GM21528 (cell line): ENCODE data around the gene TBC1D22A.

Experiments
- ATAC-seq: cut with Tn5 transposase; IDR thresholded peaks from one replicate; pipeline ENCODE4 v1.9.1; 2021; ENCODE audit warnings: mild to moderate bottlenecking, moderate library complexity; ENCODE audit not compliant: unreplicated experiment, low FRiP score

The TBC1D22A gene

GRCh38 chr22:46917771-46918101, 155.3 kb downstream of the TBC1D22A start:
- ATAC-seq, result no peak

- no peak for ATAC-seq
Observed at GRCh38 chr22:46918197-46918596, 155.7 kb downstream of the TBC1D22A start.

DNA sequence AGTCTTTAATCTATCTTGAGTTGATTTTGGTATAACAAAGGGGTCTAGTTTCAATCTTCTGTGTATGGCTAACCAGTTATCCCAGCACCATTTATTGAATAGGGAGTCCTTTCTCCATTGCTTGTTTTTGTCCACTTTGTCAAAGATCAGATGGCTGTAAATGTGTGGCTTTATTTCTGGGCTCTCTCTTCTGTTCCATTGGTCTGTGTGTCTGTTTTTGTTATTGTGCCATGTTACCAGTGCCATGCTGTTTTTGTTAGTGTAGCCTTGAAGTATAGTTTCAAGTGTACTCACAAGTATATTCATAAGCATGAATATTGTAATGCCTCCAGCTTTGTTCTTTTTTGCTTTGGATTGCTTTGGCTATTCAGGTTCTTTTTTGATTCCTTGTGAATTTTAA, 159.6 kb downstream of the TBC1D22A start:
- no peak for ATAC-seq

GRCh38 chr22:46923394-46923793, 160.9 kb downstream of the TBC1D22A start:
- no peak for ATAC-seq

- ATAC-seq, result no peak
Observed at GRCh38 chr22:46925818-46926217, 163.4 kb downstream of the TBC1D22A start.

DNA sequence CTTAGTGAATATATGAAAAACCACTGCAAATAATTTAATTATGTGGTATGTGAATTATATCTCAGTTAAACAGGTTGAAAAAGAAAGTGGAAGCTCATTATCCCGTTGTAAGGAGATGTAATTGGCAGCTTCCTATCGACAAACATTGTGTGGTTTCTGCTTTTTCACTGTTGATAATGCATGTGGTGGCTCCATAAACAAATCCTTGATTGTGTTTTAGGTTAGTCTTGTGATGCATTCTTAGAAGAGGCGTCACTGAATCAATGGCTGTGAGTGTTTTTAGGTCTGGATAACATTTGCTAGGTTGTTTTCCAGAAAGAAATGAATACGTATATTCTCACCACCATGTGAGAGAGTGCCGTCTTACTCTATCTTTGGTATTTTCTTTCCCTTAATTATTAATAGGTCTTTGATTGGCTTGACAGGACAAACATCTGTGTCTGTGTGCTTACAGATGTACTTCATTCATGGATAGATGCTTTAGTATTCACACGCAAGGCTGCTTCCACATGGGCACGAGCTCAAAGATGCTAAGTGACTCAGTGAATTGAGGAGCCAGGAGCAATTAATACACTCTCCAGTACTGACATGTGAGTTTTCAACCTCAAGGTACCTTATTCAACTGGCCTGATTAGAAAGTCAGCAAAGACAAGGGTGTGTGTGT, 166.7 kb downstream of the TBC1D22A start:
- ATAC-seq, result no peak

DNA sequence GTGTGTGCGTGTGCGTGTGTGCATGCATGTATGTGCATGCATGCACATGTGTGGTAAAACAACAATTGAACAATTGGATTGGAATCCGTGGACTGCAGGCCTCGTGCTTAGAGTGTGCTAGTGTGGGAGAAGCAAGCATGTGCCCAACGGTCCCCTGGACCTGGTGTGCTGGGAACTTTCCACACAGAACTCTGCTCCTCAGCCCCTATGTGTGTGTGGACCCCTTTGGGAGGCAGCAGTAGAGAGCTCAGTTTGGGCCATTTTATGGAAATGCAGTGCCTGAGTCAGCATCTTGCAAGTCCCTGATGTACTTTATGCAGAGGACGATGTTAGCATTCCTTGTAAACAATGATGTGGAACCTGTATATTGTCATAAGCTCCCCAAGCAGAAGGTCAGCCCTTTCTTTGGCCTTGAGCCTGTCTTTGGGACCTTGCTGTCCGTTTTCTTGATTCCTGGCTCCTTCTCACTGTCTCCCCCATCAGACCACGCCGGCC, 167.3 kb downstream of the TBC1D22A start:
- ATAC-seq, result no peak

- ATAC-seq, result no peak
Observed at GRCh38 chr22:46931414-46931813, 169.0 kb downstream of the TBC1D22A start.

DNA sequence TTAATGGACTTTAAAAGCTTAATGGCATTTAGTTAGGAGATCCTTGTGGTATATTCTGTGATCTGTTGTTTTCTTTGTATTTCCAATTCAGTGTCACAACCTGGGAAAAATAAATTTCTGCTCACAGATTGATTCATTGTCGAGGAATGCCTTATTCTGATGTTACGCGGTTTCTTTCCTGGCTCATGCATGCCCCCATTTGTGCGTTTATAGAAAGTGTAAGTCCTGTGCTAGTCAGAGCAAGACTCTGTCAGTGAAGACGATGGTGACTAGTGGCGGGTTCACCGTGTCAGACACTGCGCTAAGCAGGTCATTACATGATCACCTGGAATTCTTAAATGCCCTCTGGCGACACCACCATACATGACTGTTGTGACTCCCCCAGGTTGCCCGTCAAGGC, 169.4 kb downstream of the TBC1D22A start:
- no peak for ATAC-seq

DNA sequence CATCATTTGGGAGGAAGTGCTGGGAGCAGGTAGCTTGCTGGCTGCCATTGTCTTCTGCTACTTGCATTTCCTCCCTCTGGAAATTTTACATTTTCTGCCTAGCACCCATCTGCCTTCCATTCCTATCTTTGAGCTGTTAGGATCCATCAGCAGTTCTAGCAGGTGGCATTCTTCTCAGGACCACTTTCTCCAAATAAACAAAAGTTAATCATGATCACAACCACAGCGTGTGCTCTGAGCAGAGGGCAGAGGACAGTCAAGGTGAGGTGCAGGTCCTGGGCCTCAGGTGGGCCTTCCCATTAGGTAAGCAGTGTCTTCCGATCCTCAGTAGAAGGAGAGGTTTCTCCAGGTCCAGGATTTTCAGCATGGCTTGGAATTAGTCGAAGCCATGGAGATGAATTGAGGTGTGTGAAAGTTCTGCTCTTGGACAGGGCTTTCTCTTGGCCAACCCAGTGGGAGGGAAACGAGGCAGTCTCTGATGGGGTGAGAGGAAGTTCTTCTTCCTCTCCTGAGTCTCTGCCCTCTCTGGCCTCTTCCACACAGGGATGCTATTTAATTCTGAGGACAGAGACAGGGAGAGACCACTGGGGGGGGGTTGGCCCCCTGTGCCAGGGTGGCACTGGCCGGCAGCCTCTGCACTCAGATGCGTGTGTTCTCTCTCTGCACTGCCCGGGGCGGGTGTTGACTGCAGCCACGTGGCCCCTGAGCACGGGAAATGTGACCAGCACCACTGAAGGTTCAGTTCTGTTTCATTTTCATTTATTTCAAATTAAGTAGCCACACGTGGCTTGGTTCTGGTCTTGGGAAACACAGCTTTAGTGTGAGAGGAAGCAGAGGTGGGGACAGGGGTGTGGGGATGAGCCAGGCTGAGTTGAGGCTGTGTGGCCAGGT, 170.8 kb downstream of the TBC1D22A start:
- no peak for ATAC-seq

GRCh38 chr22:46934172-46934745, 171.8 kb downstream of the TBC1D22A start:
- no peak for ATAC-seq

GRCh38 chr22:46934746-46935491, 172.5 kb downstream of the TBC1D22A start:
- no peak for ATAC-seq

DNA sequence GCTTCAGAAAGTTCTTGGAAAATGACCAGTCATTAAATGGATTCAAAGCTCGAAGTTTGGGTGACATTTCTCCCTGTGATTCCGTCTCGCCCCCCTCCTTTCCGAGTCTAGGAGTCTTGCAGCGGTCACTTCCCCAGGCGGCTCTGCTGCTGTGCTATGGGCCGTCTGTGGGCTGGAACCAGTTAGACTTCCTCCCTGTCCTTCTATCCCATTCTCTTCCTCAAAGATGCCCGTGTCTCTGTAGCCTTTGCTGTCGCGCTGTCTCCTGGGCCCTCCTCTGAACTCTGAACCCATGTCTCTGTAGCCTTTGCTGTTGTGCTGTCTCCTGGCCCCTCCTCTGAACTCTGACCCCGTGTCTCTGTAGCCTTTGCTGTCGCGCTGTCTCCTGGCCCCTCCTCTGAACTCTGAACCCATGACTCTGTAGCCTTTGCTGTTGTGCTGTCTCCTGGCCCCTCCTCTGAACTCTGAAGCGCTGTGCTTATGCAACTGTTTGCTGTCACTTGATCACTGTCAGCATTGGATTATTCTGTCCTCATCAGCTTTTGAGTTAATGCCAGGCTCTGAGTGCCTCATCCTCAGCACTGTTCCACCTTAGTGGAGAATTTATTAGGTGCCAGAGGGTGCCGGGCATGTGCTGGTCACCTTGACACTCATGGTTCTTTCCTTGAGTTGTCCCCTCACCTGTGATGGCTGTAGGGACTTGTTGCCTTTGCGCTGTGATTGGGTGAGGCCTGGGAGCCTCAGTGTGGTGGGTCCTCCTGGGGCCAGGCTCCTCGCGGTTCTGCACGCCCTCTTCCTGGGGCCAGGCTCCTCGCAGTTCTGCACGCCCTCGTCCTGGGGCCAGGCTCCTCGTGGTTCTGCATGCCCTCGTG, 173.3 kb downstream of the TBC1D22A start:
- no peak for ATAC-seq

DNA sequence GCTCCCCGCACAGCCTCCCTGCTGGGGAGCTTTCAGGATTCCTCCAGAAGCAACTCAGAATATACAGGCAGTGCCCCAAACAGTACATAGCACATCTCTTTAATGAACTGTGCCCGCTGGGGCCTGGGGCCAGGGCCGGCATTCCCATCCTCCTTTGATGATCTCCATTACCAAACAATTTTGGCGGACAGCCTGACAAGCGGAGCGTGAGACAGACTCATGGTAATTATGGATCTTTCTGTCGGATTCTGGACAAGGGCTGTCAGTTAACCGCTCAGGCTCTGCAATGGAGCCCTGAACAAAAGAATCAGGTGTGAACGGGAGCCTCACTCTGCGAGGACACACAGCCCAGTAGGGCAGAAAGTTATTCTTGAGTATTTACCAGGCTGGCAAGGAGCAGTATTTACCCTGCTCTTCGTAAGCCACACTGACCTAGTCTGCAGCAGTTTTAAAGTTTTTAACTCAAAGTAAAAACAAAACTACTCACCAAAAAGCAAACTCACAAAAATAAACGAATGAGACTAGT, 174.0 kb downstream of the TBC1D22A start:
- no peak for ATAC-seq

DNA sequence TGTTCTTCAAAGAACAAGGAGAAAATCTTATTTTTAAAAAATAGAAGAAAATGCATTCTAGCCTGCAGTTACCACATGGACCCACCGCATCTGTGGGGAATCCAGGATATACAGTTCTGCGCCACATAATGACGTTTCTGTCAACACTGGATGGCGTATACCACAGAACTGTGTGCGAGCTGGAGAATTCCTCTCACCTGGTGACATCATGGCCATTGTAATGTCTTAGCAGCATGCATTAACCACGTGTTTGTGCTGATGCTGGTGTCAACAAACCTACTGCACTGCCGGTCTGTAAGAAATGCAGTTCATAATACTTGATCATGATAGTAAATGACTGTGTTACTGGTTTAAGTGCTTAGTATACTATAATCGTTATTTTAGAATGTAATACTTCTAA, 174.7 kb downstream of the TBC1D22A start:
- no peak for ATAC-seq

DNA sequence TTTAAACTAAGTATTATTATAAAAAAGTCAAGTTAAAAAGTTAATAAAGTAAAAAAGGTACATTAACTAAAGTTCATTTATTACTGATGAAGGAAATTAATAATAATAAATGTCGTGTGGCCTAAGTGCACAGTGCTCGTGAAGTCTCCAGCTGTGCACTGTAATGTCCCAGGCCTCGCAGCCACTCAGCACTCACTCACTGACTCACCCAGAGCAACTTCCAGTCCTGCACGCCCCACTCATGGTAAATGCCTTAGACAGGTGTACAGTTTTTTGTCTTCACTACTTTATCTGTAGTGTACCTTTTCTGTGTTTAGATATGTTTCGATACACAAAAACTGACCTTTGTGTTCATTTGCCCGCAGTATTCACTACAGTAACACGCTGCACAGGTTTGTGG, 175.5 kb downstream of the TBC1D22A start:
- ATAC-seq, result no peak

- ATAC-seq, result no peak
Observed at GRCh38 chr22:46941968-46942798, 179.7 kb downstream of the TBC1D22A start.

GRCh38 chr22:46942799-46943785, 180.6 kb downstream of the TBC1D22A start:
- no peak for ATAC-seq
